H1 (cell line): ENCODE results near the gene DARS2.

Experiments used
- CTCF ChIP-seq, 3 experiments: IDR thresholded peaks; 1 replicate in 2 of 3; 2 replicates in 1 of 3; pipeline versions ENCODE4 v1.5.1 to v1.6.1; 2011; ENCODE audit warnings: low read length in 3 of 3, mild to moderate bottlenecking in 3 of 3, inconsistent platforms in 2 of 3, low read depth in 1 of 3, moderate library complexity in 1 of 3; ENCODE audit not compliant: insufficient read depth in 1 of 3; ENCODE audit errors: control extremely low read depth in 1 of 3
- POLR2A ChIP-seq, 2 experiments: IDR thresholded peaks; 1 replicate in 1 of 2; 2 replicates in 1 of 2; pipeline ENCODE4 v1.6.1; 2011; ENCODE audit warnings: low read depth in 2 of 2, low read length in 2 of 2, mild to moderate bottlenecking in 2 of 2; ENCODE audit errors: control extremely low read depth in 1 of 2
- RFX5 ChIP-seq: IDR thresholded peaks from 2 replicates; pipeline ENCODE4 v1.6.1; 2011; ENCODE audit warnings: low read depth, low read length, improper control_type of control experiment, borderline replicate concordance

- TF ChIP-seq POLR2A (IDR thresholded peaks at IDR 0.05; ENCODE audit: control extremely low read depth in 1 of 2, low read depth in 2 of 2, low read length in 2 of 2) (no peak), CTCF (IDR thresholded peaks at IDR 0.05; ENCODE audit: control extremely low read depth in 1 of 3, insufficient read depth in 1 of 3, low read depth in 1 of 3, low read length in 3 of 3) (no peak), RFX5 (no peak)
These were observed 65.4 kb downstream of the DARS2 start for GRCh38 chr1:173889885-173890284.
